Measurements from ENCODE around the gene TAOK1. TPM values are rescaled to one million over a fixed set of nuclear protein-coding genes. Genes with fewer than 3 reads are reported as not detected.
A peak's percentile ranks its signal among the peaks of the same experiment; 100 is the strongest.

Gene TAOK1
- total and polyA plus RNA-seq, 4 donors = 4.3 to 20.5 (median 12.6) TPM

DNA sequence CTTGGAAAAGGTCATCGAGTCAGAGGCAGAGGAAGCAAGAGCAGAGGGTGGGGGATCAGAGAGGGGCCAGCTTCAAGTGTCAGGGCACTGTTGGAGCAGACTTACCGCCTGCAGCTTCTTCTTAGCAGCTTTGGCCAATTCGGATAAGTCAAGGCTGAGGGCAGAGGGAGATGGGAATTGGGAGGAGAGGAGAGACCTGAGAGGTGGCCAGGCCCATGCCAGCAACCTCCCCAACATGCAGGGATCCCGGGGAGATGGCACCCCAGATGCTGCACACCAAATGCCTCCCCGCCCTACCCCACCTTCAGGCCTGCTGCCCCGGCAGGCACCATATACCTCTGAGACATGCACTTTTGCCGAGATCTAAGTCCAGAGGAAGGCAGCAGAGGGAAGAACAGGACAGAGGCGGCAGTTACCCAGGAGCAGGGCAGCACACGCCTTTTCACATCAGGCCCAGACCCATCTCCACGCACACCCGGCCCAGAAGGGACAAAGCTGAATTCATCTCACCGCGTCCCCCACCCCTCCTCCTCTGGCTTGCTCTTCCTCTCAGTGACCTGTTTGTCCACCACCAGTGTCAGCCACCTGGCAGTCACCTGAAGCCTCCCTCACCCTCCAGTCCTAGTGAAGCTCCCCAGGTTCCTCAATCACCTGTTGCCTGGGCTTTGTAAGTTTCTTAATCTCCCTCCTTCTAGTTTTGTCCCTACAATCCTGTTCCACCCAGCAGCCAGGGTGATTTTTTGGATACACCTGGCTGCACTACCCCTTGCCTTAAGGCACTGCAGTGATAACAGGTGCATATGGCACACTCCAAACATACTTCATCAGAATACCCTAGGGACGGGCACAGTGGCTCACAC is 188.7 kb downstream of the TAOK1 start:
- TF ChIP-seq, protein P1, sequence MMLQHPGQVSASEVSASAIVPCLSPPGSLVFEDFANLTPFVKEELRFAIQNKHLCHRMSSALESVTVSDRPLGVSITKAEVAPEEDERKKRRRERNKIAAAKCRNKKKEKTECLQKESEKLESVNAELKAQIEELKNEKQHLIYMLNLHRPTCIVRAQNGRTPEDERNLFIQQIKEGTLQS (IDR thresholded peaks at IDR 0.05) = no peak
- TF ChIP-seq YY1 (IDR thresholded peaks at IDR 0.05) (no peak), SP1 (IDR thresholded peaks at IDR 0.05) (no peak), GABPA (IDR thresholded peaks at IDR 0.05 in 1 of 2, conservative IDR thresholded peaks at IDR 0.05 in 1 of 2) (no peak), HNF4G (IDR thresholded peaks at IDR 0.05) (no peak)
- peaks cover 0 to 25% (median 6%) of the 10 kb centered on the region in 4 donors for H3K36me3 ChIP-seq (ENCODE audit: control insufficient read depth in 4 of 4, insufficient read depth in 3 of 4, low read depth in 1 of 4, low read length in 3 of 4)
- no peak for DNase-seq (ENCODE audit: low spot score)
- H3K27ac ChIP-seq (ENCODE audit: low read depth in 1 of 2, low read length in 2 of 2) = no peak overlapping the region
- no peaks in the 10 kb centered on the region for H3K9me3 ChIP-seq (ENCODE audit: control insufficient read depth in 4 of 4, low read length in 3 of 4)
- 95% methylated on average over 14 of the region's 14 CpGs for WGBS
- H3K4me1 ChIP-seq (ENCODE audit: control insufficient read depth in 4 of 4, insufficient read depth in 4 of 4, low read length in 3 of 4) = peaks cover 10 to 17% (median 14%) of the 10 kb centered on the region in 4 donors
- H3K4me3 ChIP-seq (ENCODE audit: low read depth in 1 of 3, low read length in 3 of 3) = no peak overlapping the region
- no peaks in the 10 kb centered on the region for H3K27me3 ChIP-seq (ENCODE audit: control insufficient read depth in 4 of 4, insufficient read depth in 4 of 4, low read length in 3 of 4)
- no peak overlapping the region for H3K9ac ChIP-seq (ENCODE audit: low read depth in 1 of 2, low read length in 2 of 2)

DNA sequence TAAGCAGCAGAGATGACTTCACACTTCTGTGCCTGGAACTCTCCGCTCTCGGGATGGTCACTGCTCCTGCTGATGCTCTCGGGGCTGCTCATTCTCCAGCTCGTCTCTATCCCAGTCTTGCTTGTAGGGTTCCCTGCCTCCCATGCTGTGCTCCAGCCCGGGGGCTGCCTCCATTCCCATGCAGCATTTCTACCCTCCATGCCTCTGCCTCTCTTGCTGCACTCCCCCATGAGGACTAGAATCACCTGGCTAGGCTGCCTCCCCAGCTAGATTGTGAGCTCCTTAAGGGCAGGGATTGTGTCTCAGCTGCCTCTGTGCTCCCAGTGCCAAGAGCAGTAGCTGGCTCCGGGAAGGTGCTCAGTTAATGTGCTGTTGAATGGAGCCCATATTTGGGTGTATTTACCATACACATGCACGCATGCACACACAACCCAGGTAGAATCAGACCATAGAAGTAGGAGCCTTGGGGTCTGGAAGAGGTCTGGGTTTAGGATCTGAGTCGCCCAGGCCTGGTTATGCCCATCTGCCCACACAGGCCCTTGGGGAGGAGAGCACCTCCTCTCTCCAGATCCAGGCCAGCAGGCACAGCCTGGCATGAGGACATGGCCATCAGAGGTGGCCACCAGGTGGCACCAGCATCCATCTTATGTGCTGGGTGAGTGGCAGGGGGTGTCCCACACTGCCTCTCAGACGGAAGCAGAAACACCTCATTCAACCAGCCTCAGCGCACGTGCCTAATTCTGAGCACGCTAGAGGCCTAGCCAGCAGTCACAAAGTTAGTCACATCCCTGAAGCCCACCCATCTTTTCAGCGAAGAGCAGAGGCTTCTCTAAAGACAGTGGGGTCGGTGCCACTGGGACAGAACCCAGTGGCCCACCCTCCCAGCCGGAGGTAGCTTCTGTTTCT is 190.0 kb downstream of the TAOK1 start:
- no peak overlapping the region for H3K9ac ChIP-seq (ENCODE audit: low read depth in 1 of 2, low read length in 2 of 2)
- peak; percentile 76 for DNase-seq (ENCODE audit: low spot score)
- H3K27ac ChIP-seq (ENCODE audit: low read depth in 1 of 2, low read length in 2 of 2) = no peak overlapping the region
- H3K9me3 ChIP-seq (ENCODE audit: control insufficient read depth in 4 of 4, low read length in 3 of 4) = no peaks in the 10 kb centered on the region
- peaks cover 0 to 25% (median 5%) of the 10 kb centered on the region in 4 donors for H3K36me3 ChIP-seq (ENCODE audit: control insufficient read depth in 4 of 4, insufficient read depth in 3 of 4, low read depth in 1 of 4, low read length in 3 of 4)
- no peak overlapping the region for H3K4me3 ChIP-seq (ENCODE audit: low read depth in 1 of 3, low read length in 3 of 3)
- TF ChIP-seq RAD21 (IDR thresholded peaks at IDR 0.05) (peak; percentile 91 to 96), EGR1 (IDR thresholded peaks at IDR 0.05; ENCODE audit: low read depth in 2 of 2) (no peak), HNF4A (conservative IDR thresholded peaks at IDR 0.05) (no peak)
- TF ChIP-seq, protein P2, sequence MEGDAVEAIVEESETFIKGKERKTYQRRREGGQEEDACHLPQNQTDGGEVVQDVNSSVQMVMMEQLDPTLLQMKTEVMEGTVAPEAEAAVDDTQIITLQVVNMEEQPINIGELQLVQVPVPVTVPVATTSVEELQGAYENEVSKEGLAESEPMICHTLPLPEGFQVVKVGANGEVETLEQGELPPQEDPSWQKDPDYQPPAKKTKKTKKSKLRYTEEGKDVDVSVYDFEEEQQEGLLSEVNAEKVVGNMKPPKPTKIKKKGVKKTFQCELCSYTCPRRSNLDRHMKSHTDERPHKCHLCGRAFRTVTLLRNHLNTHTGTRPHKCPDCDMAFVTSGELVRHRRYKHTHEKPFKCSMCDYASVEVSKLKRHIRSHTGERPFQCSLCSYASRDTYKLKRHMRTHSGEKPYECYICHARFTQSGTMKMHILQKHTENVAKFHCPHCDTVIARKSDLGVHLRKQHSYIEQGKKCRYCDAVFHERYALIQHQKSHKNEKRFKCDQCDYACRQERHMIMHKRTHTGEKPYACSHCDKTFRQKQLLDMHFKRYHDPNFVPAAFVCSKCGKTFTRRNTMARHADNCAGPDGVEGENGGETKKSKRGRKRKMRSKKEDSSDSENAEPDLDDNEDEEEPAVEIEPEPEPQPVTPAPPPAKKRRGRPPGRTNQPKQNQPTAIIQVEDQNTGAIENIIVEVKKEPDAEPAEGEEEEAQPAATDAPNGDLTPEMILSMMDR (IDR thresholded peaks at IDR 0.05; ENCODE audit: low read depth, low read length, missing input control) = peak; percentile 87
- H3K27me3 ChIP-seq (ENCODE audit: control insufficient read depth in 4 of 4, insufficient read depth in 4 of 4, low read length in 3 of 4) = no peaks in the 10 kb centered on the region
- WGBS = 62% methylated on average over 15 of the region's 15 CpGs
- H3K4me1 ChIP-seq (ENCODE audit: control insufficient read depth in 4 of 4, insufficient read depth in 4 of 4, low read length in 3 of 4) = peaks cover 2 to 4% (median 4%) of the 10 kb centered on the region in 4 donors

DNA sequence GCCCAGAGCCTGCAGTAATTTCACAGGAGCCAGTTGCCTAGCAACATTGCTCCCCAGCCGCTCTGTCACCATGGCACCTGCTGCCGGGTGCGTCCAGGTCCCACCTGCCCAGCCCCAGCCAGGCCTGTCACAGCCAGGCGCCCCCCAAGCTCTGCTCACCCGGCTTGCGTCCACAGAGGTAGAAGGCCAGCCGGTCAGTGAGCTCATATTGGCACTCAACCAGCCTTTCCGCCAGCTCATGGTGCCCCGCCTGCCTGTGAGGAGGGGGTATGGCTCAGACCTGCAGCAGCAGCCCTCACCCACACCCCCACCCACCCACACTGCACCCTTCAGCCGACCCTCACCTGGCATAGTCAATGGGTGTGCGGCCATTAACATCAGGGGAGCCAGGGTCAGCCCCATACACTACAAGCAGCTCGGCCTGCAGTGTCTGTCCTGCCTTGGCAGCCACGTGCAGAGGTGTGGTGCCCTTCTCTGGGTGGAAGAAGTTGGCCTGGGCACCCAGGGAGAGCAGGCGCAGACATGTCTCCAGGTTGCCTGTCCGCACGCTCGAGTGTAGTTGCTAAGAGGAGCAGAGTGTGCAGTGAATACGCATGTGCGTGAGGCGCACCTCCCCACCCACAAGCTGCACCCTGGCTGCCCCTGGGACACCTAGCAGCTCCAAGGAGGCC is 191.6 kb downstream of the TAOK1 start:
- TF ChIP-seq, protein P3, sequence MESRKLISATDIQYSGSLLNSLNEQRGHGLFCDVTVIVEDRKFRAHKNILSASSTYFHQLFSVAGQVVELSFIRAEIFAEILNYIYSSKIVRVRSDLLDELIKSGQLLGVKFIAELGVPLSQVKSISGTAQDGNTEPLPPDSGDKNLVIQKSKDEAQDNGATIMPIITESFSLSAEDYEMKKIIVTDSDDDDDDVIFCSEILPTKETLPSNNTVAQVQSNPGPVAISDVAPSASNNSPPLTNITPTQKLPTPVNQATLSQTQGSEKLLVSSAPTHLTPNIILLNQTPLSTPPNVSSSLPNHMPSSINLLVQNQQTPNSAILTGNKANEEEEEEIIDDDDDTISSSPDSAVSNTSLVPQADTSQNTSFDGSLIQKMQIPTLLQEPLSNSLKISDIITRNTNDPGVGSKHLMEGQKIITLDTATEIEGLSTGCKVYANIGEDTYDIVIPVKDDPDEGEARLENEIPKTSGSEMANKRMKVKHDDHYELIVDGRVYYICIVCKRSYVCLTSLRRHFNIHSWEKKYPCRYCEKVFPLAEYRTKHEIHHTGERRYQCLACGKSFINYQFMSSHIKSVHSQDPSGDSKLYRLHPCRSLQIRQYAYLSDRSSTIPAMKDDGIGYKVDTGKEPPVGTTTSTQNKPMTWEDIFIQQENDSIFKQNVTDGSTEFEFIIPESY (IDR thresholded peaks at IDR 0.05) = no peak
- TF ChIP-seq, protein P2 (IDR thresholded peaks at IDR 0.05; ENCODE audit: low read depth, low read length, missing input control) = no peak
- no peak for TF ChIP-seq HNF4A (conservative IDR thresholded peaks at IDR 0.05)
- no peak for TF ChIP-seq YY1 (IDR thresholded peaks at IDR 0.05)
- TF ChIP-seq GABPA (IDR thresholded peaks at IDR 0.05 in 1 of 2, conservative IDR thresholded peaks at IDR 0.05 in 1 of 2) = no peak
- no peak for TF ChIP-seq FOXA2 (IDR thresholded peaks at IDR 0.05)
- TF ChIP-seq JUND (IDR thresholded peaks at IDR 0.05) = no peak
- TF ChIP-seq RXRA (IDR thresholded peaks at IDR 0.05) = no peak
- Histone ChIP-seq H3K4me3 (ENCODE audit: low read depth in 1 of 3, low read length in 3 of 3) (no peak overlapping the region), H3K36me3 (ENCODE audit: control insufficient read depth in 4 of 4, insufficient read depth in 3 of 4, low read depth in 1 of 4, low read length in 3 of 4) (peaks cover 0 to 15% (median 3%) of the 10 kb centered on the region in 4 donors), H3K4me1 (ENCODE audit: control insufficient read depth in 4 of 4, insufficient read depth in 4 of 4, low read length in 3 of 4) (peaks cover 0 to 3% (median 0%) of the 10 kb centered on the region in 4 donors), H3K27me3 (ENCODE audit: control insufficient read depth in 4 of 4, insufficient read depth in 4 of 4, low read length in 3 of 4) (no peaks in the 10 kb centered on the region), H3K27ac (ENCODE audit: low read depth in 1 of 2, low read length in 2 of 2) (no peak overlapping the region), H3K9ac (ENCODE audit: low read depth in 1 of 2, low read length in 2 of 2) (no peak overlapping the region), H3K9me3 (ENCODE audit: control insufficient read depth in 4 of 4, low read length in 3 of 4) (no peaks in the 10 kb centered on the region)
- DNase-seq (ENCODE audit: low spot score) = no peak
- 89% methylated on average over 20 of the region's 20 CpGs for WGBS

Data from liver (tissue), 9 donors.